AG04449 (cell line): ENCODE results near the gene RSBN1L.
"Not testable (repeated sequence)": the region's sequence is repeated elsewhere in the genome, so short reads cannot be mapped to it uniquely, and the experiment has no call there.

ENCODE experiments used
- CTCF ChIA-PET: fragments of 350-600 bp; formaldehyde crosslinking; extraction: SDS; loops from one replicate; lab custom pipeline; 2021; ENCODE audit warnings: antibody characterized with exemption; lab: Yijun Ruan, JAX
- POLR2A ChIA-PET: fragments of 400-600, 350-600 bp; formaldehyde crosslinking; extraction: SDS; loops from one replicate; lab custom pipeline; 2020; ENCODE audit warnings: antibody characterized with exemption, inconsistent platforms; lab: Yijun Ruan, JAX
- DNase-seq: peaks from one replicate; pipeline ENCODE4 v3.0.0-alpha.2; 2010; ENCODE audit warnings: low read depth, low spot score
- H3K4me3 ChIP-seq: 2 replicates; pipeline ENCODE4 v1.5.1; 2011; ENCODE audit warnings: low read depth, mild to moderate bottlenecking, control low read depth, low read length
- CTCF ChIP-seq: IDR thresholded peaks from one replicate; pipeline ENCODE4 v1.5.1; 2011; ENCODE audit warnings: mild to moderate bottlenecking, moderate library complexity, low read length, control low read depth, inconsistent platforms; ENCODE audit not compliant: insufficient read depth; ENCODE audit errors: missing control alignments

Gene RSBN1L

GRCh38 chr7:77771901-77772300, 75.6 kb downstream of the RSBN1L start:
- no peak overlapping the region for H3K4me3 ChIP-seq
- TF ChIP-seq CTCF = no peak
- DNase-seq = no peak
- POLR2A ChIA-PET = no interaction called here
- CTCF ChIA-PET = interaction anchor here (1.7 to 3.9 kb wide), 2 partner anchors 12 to 120 kb away, joined by 7 to 17 read pairs; no protein-coding TSS in a partner anchor

- no peak overlapping the region for H3K4me3 ChIP-seq
- DNase-seq = no peak
- CTCF ChIA-PET = interaction anchor here (1.4 to 2.9 kb wide), 2 partner anchors 10 to 19 kb away, joined by 6 to 13 read pairs; no protein-coding TSS in a partner anchor
- no peak for TF ChIP-seq CTCF
- POLR2A ChIA-PET = no interaction called here
These were observed 82.3 kb downstream of the RSBN1L start for GRCh38 chr7:77778535-77778934.

DNA sequence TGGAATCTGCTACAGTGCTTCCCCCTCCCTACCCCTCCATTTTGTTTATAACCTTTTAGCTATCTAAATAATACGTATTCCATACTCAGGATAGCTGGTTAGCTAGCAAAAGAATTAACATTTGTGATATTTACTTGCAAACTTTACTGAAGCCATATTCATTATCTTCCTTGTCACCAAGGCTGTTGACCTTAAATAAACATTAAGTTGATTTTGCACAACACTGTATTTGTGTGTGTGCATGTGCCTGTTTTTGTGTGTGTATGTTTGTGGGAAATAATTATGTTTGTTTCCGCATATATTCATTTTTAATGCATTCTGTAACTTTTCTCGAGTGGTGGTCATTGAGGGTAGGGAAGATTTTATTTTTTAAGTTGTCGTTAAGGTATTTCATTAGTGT, 86.1 kb downstream of the RSBN1L start:
- POLR2A ChIA-PET = no interaction called here

GRCh38 chr7:77783111-77783510, 86.9 kb downstream of the RSBN1L start:
- no peak overlapping the region for H3K4me3 ChIP-seq
- ChIA-PET POLR2A (no interaction called here), CTCF (interaction anchor here (1.3 kb wide), 1 partner anchor 24 kb away, joined by 3 read pairs; no protein-coding TSS in a partner anchor)
- DNase-seq = no peak
- TF ChIP-seq CTCF = no peak

More for the DNA sequence above, 86.1 kb downstream of the RSBN1L start:
- no peak for DNase-seq
- TF ChIP-seq CTCF = no peak
- H3K4me3 ChIP-seq = no peak overlapping the region
- CTCF ChIA-PET = no interaction called here

DNA sequence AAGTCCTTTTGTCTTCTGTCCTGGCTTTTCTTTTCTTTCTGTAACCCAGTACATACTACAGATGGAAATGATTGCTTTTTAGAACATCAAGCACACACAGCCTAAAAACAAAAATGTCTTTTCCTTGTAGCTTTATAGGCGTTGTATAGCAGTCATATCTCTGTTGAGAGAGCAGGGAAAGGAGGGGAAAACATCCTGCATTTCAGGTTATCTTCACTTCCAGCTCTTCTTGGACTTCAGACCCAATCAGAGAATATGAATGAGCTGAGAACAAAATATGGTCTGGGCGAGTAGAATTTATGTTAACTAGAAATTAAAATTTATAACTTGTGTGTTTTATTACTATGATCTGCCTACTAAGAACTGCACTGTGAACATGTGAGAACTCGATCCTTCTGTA, 87.3 kb downstream of the RSBN1L start:
- ChIA-PET CTCF (interaction anchor here (1.3 to 1.5 kb wide), 2 partner anchors 15 to 24 kb away, joined by 3 to 4 read pairs; partner anchors contain the start of genes PHTF2 and TMEM60), POLR2A (interaction anchor here (0.5 kb wide), 1 partner anchor 1071 kb away, joined by 4 read pairs; no protein-coding TSS in a partner anchor)
- TF ChIP-seq CTCF = no peak
- no peak overlapping the region for H3K4me3 ChIP-seq
- no peak for DNase-seq

GRCh38 chr7:77784426-77784825, 88.2 kb downstream of the RSBN1L start:
- POLR2A ChIA-PET, H3K4me3 ChIP-seq, DNase-seq: not testable (repeated sequence)
- CTCF ChIA-PET = interaction anchor here (1.5 kb wide), 1 partner anchor 14 kb away, joined by 4 read pairs; the partner anchor contains the start of genes PHTF2 and TMEM60

DNA sequence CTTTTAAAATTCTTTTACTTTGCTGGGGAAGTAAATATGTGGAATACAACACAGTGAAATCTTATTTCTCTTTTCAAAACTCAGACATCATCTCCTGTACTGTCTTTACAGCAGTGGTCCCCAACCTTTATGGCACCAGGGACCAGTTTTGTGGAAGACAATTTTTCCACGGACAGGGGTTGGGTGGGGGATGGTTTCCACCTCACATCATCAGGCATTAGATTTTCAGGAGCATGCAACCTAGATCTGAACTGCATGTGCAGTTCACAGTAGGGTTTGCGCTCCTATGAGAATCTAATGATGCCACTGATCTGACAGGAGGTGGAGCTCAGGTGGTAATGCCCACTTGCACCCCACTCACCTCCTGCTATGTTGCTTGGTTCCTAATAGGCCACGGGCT, 89.8 kb downstream of the RSBN1L start:
- POLR2A ChIA-PET = no interaction called here
- TF ChIP-seq CTCF = no peak
- DNase-seq = no peak
- H3K4me3 ChIP-seq = no peak overlapping the region
- CTCF ChIA-PET = no interaction called here
